Right lobe of liver (tissue), 4 donors: Measurements from ENCODE around the gene ITSN1.

ENCODE experiments used
- POLR2A ChIP-seq: fragments of 450-650 bp; IDR thresholded peaks from one replicate; pipeline ENCODE4 v1.6.1; 2017; ENCODE audit warnings: antibody characterized with exemption, mild to moderate bottlenecking
- TF ChIP-seq, protein P1 (sequence below), 4 donors: fragments of 200-600 bp in 3 of 4; fragments of 450-650 bp in 1 of 4; IDR thresholded peaks; one replicate each; pipeline versions ENCODE4 v1.5.1 to v1.8.0; 2016 to 2022; ENCODE audit warnings: antibody characterized with exemption in 4 of 4, mild to moderate bottlenecking in 2 of 4
- donor health status: DM: no; HTN: no; CAD: no.
- donor health status: DM: no; HTN: no; CAD: no.
- donor health status: DM: no; HTN: yes; CAD: no.

DNA sequence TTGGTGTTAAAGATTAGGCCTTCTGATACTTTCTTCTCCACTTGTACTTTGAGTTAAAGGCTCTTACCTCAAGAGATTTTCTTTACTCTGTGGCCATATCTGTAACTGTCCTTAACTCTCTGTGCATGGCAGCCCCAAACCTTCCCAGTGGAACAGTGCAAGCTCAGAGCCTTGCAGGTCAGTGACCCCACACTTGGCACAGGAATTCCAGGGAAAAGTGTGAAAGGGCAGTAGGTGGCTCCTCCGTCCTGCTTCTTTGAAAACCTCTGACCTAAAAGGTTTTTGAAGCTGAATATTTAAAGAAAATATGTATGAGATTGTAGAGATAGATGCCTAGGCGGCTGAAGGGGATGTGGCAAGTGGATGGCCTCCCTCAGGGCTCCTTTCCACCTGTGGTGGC lies 26.3 kb downstream of the ITSN1 start:
- TF ChIP-seq, protein P1, sequence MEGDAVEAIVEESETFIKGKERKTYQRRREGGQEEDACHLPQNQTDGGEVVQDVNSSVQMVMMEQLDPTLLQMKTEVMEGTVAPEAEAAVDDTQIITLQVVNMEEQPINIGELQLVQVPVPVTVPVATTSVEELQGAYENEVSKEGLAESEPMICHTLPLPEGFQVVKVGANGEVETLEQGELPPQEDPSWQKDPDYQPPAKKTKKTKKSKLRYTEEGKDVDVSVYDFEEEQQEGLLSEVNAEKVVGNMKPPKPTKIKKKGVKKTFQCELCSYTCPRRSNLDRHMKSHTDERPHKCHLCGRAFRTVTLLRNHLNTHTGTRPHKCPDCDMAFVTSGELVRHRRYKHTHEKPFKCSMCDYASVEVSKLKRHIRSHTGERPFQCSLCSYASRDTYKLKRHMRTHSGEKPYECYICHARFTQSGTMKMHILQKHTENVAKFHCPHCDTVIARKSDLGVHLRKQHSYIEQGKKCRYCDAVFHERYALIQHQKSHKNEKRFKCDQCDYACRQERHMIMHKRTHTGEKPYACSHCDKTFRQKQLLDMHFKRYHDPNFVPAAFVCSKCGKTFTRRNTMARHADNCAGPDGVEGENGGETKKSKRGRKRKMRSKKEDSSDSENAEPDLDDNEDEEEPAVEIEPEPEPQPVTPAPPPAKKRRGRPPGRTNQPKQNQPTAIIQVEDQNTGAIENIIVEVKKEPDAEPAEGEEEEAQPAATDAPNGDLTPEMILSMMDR (IDR thresholded peaks at IDR 0.05) = peak in 1 of 4 donors; percentile 35
- TF ChIP-seq POLR2A = no peak
